GM10266 (cell line): ENCODE data around the gene SEC14L3.

Experiments
- DNase-seq: peaks from one replicate; pipeline ENCODE4 v3.0.0; 2012; ENCODE audit errors: extremely low spot score
- TF ChIP-seq, protein P1 (sequence below): IDR thresholded peaks from 2 replicates; pipeline ENCODE4 v1.5.1; 2012; ENCODE audit warnings: mild to moderate bottlenecking, low read depth; ENCODE audit not compliant: control insufficient read depth, insufficient read depth; ENCODE audit errors: missing control alignments

The SEC14L3 gene

DNA sequence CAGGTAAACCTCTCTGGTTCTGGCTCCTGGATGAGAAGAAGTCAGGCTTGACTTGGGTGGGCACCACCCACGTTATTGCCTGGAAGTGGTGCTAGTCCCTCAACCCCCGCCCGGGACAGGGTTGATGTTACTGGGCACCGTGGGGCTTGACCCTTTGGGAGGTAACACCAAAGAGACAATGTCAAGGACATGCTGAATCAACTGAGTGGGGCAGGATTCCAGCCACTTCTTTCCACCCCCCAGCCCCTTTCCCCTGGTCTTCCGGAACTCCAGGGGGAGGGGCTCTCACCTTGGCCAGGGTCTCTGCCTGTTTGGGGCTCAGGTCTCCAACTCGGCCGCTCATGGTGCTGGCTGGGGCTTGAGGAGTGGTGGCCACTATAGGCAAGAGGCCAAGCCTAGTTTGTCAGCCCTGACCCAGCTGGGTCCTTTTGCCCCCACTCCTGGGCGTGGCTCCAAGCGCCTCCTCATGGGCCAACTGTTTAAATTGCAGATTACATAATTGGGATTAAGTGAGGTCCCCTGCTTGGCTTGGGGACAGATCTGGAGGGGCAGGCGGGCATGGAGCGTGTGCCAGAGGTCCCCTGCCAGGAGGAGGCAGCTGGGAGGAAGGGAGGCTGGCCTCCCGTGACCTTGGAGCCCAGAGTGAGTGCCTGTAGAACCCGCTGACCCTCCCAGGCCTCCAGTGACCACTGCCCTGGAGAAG is at the start of gene SEC14L3:
Gene SEC14L3, minus strand, starts transcription at position 402 of the 703 bp plus-strand sequence. Its CDS starts 59 bp downstream, at position 343.
- no peak for DNase-seq
- TF ChIP-seq, protein P1, sequence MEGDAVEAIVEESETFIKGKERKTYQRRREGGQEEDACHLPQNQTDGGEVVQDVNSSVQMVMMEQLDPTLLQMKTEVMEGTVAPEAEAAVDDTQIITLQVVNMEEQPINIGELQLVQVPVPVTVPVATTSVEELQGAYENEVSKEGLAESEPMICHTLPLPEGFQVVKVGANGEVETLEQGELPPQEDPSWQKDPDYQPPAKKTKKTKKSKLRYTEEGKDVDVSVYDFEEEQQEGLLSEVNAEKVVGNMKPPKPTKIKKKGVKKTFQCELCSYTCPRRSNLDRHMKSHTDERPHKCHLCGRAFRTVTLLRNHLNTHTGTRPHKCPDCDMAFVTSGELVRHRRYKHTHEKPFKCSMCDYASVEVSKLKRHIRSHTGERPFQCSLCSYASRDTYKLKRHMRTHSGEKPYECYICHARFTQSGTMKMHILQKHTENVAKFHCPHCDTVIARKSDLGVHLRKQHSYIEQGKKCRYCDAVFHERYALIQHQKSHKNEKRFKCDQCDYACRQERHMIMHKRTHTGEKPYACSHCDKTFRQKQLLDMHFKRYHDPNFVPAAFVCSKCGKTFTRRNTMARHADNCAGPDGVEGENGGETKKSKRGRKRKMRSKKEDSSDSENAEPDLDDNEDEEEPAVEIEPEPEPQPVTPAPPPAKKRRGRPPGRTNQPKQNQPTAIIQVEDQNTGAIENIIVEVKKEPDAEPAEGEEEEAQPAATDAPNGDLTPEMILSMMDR = no peak

DNA sequence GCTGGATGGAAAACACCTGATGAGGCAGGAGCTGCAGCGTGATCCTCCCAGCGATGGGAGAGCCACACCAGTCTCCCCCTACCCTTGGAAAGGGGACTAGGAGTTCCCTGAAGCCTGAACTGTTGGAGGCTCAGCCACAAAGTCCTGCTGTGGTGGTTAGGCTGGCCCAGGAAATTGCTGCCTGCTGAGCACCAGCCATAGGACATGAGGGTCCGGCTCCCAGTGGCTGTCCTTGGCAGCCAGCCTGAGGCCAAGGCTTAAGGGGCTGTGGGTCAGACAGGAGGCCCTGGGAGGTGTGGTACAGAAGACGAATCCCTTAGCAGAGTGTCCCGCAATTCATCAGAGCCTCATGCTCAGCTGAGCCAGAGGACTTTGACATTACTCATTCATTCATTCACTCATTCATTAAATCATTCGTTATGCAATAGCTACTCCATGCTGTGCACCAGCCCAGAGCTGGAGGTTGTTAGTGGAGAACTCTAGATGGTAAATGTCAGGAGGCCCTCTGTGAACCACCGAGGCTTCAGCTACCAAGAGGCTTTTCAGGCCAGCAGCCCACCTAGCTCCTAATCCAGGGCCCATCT is 48.1 kb upstream of the SEC14L3 start:
- no peak for DNase-seq
- TF ChIP-seq, protein P1 = no peak

GRCh38 chr22:30516731-30517130 is 44.9 kb upstream of the SEC14L3 start:
- TF ChIP-seq, protein P1 = no peak
- no peak for DNase-seq

GRCh38 chr22:30516273-30516672 is 44.5 kb upstream of the SEC14L3 start:
- TF ChIP-seq, protein P1 = no peak
- no peak for DNase-seq

DNA sequence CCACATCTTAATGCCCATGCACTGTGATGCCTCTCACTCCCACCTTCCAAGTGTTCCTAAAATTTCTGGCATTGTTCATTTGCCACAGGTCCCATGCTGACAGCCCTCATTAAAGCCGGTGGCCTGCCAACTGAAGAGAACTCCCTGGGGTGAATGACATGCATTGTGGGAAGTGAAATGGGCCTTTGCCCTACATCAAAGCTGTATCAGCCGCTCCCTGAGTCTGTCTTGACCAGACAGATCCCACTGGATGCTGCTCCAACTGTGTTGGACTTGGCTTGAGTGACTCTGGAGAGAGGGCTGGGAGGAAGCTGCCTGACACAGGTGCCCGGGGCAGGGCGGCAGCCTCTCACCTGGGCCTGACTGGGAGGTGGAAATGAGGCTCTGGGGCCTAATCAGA is 42.4 kb upstream of the SEC14L3 start:
- TF ChIP-seq, protein P1 = no peak
- no peak for DNase-seq

DNA sequence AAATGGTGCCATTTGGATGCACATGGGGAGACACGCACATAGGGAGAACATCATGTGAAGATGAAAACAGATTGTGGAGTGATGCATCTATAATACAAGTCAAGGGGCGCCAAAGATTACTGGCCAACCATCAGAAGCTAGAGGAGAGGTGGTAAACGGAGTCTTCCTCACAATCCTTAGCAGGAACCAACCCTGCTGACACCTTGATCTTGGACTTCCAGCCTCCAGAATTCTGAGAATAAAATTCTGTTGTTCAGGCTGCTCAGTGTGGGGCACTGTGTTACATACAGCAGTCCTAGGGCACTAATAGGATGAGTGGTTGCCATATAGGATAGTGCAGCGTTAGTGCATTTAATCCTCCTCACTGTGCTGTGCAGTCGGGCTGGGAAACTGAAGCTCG is 41.6 kb upstream of the SEC14L3 start:
- TF ChIP-seq, protein P1 = no peak

GRCh38 chr22:30511911-30512310 is 40.1 kb upstream of the SEC14L3 start:
- no peak for DNase-seq
- TF ChIP-seq, protein P1 = no peak

More for the DNA sequence above, 41.6 kb upstream of the SEC14L3 start:
- no peak for DNase-seq
